ENCODE data around the gene FAM89A. TPM values are rescaled to one million over a fixed set of nuclear protein-coding genes. Genes with fewer than 3 reads are reported as not detected.

The FAM89A gene
- total and polyA plus RNA-seq, 9 of the 15 experiments (the other 6 are each of a cell fraction or from before 2014, with no cell fraction given): 8.7 to 66.2 (median 43.3) TPM

GRCh38 chr1:231040019-231040799 lies at the start of gene FAM89A (continued):
- TF ChIP-seq CREB5 (CRISPR knock-in tag; IDR thresholded peaks at IDR 0.05) (no peak), JUNB (CRISPR knock-in tag; conservative IDR thresholded peaks at IDR 0.05) (no peak), ZKSCAN3 (CRISPR knock-in tag; IDR thresholded peaks at IDR 0.05) (no peak), RAD51 (IDR thresholded peaks at IDR 0.05; ENCODE audit: borderline replicate concordance, low read depth) (no peak), ERF (CRISPR knock-in tag; IDR thresholded peaks at IDR 0.05) (peak; percentile 19; the same call in 1 of the 2 replicates), ZNF316 (IDR thresholded peaks at IDR 0.05) (no peak), CREM (IDR thresholded peaks at IDR 0.05; ENCODE audit: low read depth) (0 out of 2 replicates have a peak, but pooled peaks have one; percentile 10), ZNF518B (CRISPR knock-in tag; IDR thresholded peaks at IDR 0.05) (no peak), TRIM28 (IDR thresholded peaks at IDR 0.05) (no peak), ZKSCAN8 (CRISPR knock-in tag; IDR thresholded peaks at IDR 0.05) (no peak), BMI1 (IDR thresholded peaks at IDR 0.05; ENCODE audit: low read length) (no peak), ZNF592 (IDR thresholded peaks at IDR 0.05) (no peak), TARDBP (IDR thresholded peaks at IDR 0.05) (no peak), ATF2 (CRISPR knock-in tag; IDR thresholded peaks at IDR 0.05) (no peak), GTF2E2 (tag; IDR thresholded peaks at IDR 0.05) (peak; percentile 63; the same call in 1 of the 2 replicates), HCFC1 (IDR thresholded peaks at IDR 0.05; ENCODE audit: low read depth, low read length) (no peak; the same call in 1 of the 2 replicates)

Measured in K562 (cell line).